Pancreas (tissue), 10 donors: ENCODE data around the gene SMYD3. TPM values are rescaled to one million over a fixed set of nuclear protein-coding genes. Genes with fewer than 3 reads are reported as not detected.

Experiments used
- ATAC-seq, 4 donors: fragments of 200-7000 bp; cut with Tn5 transposase; one replicate each; pipeline versions ENCODE4 v1.8.0 to v1.9.1; 2020; ENCODE audit warnings: mild to moderate bottlenecking in 4 of 4, moderate library complexity in 4 of 4
- DNase-seq, 6 donors: peaks; one replicate each; pipeline ENCODE4 v3.0.0-alpha.2; 2020
- FAIRE-seq: peaks from 2 replicates; lab custom pipeline; 2012; peaks lifted over from hg19 to GRCh38; lab: Jason Lieb, UNC
- H3K27ac ChIP-seq, 4 donors: fragments of 200-600 bp; sonication (generic); 1 replicate in 3 of 4; 2 replicates in 1 of 4; pipeline versions ENCODE4 v1.5.0 to v1.8.0; 2020
- H3K27me3 ChIP-seq, 4 donors: fragments of 200-600 bp; one replicate each; pipeline ENCODE4 v1.8.0; 2021
- H3K36me3 ChIP-seq, 3 donors: fragments of 200-600 bp; sonication (generic) in 1 of 3; one replicate each; pipeline versions ENCODE4 v1.5.0 to v1.8.0; 2020 to 2021
- H3K4me1 ChIP-seq, 3 donors: fragments of 200-600 bp; one replicate each; pipeline ENCODE4 v1.8.0; 2021
- H3K4me3 ChIP-seq, 4 donors: fragments of 200-600 bp; sonication (generic) in 2 of 4; one replicate each; pipeline versions ENCODE4 v1.5.0 to v1.8.0; 2020 to 2021
- H3K9me3 ChIP-seq, 4 donors: fragments of 200-600 bp; one replicate each; pipeline ENCODE4 v1.8.0; 2021
- WGBS, 2 donors: extraction: QIAGEN DNeasy Blood & Tissue Kit; methylation state at CpG; one replicate each; pipeline ENCODE4 v1.1.7; 2013; 5-methylcytosine and 5-hydroxymethylcytosine counted together
- intact Hi-C, 3 donors: fragments of 100-400 bp; cut with DNase I; formaldehyde crosslinking; loops; one replicate each; pipeline versions ENCODE4 v1.11.1 to v1.14.2; 2022
- polyA plus RNA-seq, 2 donors: library from polyadenylated mRNA; stranded (reverse); fragments of 200-250 nt; gene quantifications; one replicate each; pipeline ENCODE4 v1.2.3, GENCODE V29; 2013
- total RNA-seq, 6 donors: library from RNA; stranded (reverse); fragmentation: NEBNext Ultra II Directional in 4 of 6; extraction: Animal tissue kit (Norgen Biotek cat#: 25700) in 4 of 6; gene quantifications; one replicate each; pipeline versions ENCODE4 v1.2.1 to v1.2.4, GENCODE V29; 2021 to 2023
- TF ChIP-seq, protein P1 (sequence below), 4 donors: fragments of 200-600 bp; sonication (generic) in 3 of 4; IDR thresholded peaks; one replicate each; pipeline versions ENCODE4 v1.5.0 to v1.8.0; 2021; ENCODE audit warnings: antibody characterized with exemption in 4 of 4
- donor health status: healthy with polysubstance abuse.
- donor health status: DM: no; HTN: no; CAD: no; lungs with moderate emphysema.
- donor health status: DM: no; HTN: no; CAD: no.
- donor health status: control.
- donor health status: control.
- donor health status: Bipolar disorder and iron deficiency.
- donor health status: DM: yes; HTN: yes; CAD: no.
- donor health status: DM: no; HTN: no; CAD: no.
- donor health status: DM: no; HTN: no; CAD: no.
- donor health status: DM: yes; HTN: yes; CAD: no.

SMYD3 gene
- total and polyA plus RNA-seq, 8 donors = 4.6 to 10.5 (median 6.7) TPM

DNA sequence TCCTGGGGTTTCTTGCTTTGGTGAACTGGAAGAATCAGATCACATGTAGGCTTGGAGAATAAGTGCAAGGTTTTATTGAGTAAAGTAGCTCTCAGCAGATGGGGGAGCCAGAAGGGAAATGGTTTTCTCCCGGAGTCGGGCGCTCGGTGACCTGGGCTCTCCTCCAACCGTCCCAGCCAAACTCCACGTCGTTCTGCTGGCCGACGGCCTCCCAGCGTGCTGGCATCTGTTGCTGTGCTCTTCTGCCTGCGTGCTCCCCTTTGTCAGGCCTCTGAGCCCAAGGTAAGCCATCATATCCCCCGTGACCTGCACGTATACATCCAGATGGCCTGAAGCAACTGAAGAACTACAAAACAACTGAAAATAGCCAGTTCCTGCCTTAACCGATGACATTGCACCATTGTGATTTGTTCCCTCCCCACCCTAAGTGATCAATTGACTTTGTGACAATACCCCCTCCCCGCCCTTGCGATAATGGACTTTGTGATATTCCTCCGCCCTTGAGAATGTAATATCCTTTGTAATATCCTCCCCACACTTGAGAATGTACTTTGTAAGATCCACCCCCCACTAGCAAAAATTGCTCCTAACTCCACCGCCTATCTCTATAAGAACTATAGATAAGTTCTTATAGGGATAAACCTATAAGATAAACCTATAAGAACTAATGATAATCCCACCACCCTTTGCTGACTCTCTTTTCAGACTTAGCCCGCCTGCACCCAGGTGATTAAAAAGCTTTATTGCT, 88.3 kb downstream of the SMYD3 start:
- FAIRE-seq (no peak), ATAC-seq (no peak), DNase-seq (no peak)
- H3K36me3 ChIP-seq = no peaks in the 10 kb centered on the region
- no peak overlapping the region for H3K4me3 ChIP-seq
- intact Hi-C loops = no loop called here
- no peak overlapping the region for H3K27ac ChIP-seq
- TF ChIP-seq, protein P1, sequence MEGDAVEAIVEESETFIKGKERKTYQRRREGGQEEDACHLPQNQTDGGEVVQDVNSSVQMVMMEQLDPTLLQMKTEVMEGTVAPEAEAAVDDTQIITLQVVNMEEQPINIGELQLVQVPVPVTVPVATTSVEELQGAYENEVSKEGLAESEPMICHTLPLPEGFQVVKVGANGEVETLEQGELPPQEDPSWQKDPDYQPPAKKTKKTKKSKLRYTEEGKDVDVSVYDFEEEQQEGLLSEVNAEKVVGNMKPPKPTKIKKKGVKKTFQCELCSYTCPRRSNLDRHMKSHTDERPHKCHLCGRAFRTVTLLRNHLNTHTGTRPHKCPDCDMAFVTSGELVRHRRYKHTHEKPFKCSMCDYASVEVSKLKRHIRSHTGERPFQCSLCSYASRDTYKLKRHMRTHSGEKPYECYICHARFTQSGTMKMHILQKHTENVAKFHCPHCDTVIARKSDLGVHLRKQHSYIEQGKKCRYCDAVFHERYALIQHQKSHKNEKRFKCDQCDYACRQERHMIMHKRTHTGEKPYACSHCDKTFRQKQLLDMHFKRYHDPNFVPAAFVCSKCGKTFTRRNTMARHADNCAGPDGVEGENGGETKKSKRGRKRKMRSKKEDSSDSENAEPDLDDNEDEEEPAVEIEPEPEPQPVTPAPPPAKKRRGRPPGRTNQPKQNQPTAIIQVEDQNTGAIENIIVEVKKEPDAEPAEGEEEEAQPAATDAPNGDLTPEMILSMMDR (IDR thresholded peaks at IDR 0.05) = no peak
- H3K27me3 ChIP-seq = no peaks in the 10 kb centered on the region
- no peaks in the 10 kb centered on the region for H3K4me1 ChIP-seq
- WGBS, 2 donors = 94 to 96% methylated on average over 19 of the region's 19 CpGs
- H3K9me3 ChIP-seq = no peaks in the 10 kb centered on the region

DNA sequence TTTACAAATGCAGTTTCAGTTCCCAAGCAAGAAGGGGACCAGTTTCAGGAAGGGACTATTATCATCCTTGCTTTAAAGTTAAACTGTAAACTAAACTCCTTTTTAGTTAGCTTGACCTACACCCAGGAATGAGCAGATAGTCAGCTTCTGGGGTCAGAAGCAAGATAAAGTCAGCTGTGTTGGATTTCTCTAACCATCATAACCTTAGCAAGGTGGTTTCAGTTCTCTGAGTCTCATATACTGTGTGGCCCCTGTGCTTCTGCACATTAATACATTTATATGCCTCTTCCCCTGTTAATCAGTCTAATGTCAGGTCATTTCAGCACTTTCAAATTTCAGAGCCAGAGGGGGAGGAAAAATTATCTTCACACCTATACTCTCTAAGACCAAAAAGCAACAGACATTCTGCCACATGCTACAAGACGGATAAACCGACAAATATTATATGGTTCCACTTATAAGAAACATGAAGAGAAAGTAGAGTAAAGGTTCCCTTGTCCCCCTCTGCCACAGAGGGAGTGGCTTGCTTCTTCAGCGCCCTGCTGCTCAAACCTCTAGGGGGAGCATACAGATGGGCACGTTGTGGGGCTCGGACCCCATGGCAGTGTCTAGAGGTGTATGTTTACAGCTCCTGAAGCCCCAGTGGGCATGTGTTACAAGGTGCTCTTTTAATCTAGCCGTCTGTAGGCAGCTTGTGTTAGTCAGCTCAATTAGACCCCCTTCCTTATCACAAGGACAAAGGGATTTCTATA, 89.1 kb downstream of the SMYD3 start:
- intact Hi-C loops = no loop called here
- H3K27ac ChIP-seq = no peak overlapping the region
- no peak overlapping the region for H3K4me3 ChIP-seq
- FAIRE-seq (no peak), DNase-seq (no peak), ATAC-seq (no peak)
- H3K9me3 ChIP-seq = no peaks in the 10 kb centered on the region
- 86 to 92% methylated on average over 6 of the region's 6 CpGs for WGBS, 2 donors
- H3K36me3 ChIP-seq = no peaks in the 10 kb centered on the region
- TF ChIP-seq, protein P1 (IDR thresholded peaks at IDR 0.05) = no peak
- H3K27me3 ChIP-seq = no peaks in the 10 kb centered on the region
- H3K4me1 ChIP-seq = no peaks in the 10 kb centered on the region

DNA sequence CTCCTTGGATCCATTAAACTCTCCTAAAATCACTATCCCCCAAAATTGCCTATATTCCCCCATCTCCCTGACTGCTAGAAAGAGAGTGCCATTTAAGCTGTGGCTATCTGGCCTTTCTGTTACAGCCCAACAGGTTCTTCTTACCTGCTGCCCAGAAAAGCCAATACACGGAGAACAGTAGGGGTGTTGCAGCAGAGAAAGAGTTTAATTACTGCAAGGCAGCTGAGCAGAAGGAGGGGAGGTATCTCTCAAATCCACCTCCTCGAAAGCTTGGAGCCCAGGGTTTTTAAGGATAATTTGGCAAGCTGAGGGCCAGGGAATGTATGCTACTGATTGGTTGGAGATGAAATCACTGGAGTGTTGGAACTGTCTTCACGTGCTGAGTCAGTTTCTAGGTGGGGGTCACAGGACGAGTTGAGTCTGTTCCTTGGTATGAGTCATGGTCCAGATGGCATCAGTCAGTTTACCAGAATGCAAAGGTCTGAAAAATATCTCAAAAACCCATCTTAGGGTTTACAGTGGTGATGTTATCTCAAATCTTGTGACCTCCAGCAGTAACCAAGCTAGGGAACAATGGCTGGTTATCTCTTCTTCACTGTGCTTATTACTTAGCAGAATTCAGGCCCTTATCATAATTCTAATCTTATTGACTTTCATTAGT, 89.8 kb downstream of the SMYD3 start:
- FAIRE-seq = no peak
- no peaks in the 10 kb centered on the region for H3K9me3 ChIP-seq
- 80 to 81% methylated on average over 4 of the region's 4 CpGs for WGBS, 2 donors
- H3K4me3 ChIP-seq = no peak overlapping the region
- intact Hi-C loops = no loop called here
- TF ChIP-seq, protein P1 (IDR thresholded peaks at IDR 0.05) = no peak
- ATAC-seq = no peak
- no peaks in the 10 kb centered on the region for H3K4me1 ChIP-seq
- no peaks in the 10 kb centered on the region for H3K36me3 ChIP-seq
- no peaks in the 10 kb centered on the region for H3K27me3 ChIP-seq
- H3K27ac ChIP-seq = no peak overlapping the region
- no peak for DNase-seq

DNA sequence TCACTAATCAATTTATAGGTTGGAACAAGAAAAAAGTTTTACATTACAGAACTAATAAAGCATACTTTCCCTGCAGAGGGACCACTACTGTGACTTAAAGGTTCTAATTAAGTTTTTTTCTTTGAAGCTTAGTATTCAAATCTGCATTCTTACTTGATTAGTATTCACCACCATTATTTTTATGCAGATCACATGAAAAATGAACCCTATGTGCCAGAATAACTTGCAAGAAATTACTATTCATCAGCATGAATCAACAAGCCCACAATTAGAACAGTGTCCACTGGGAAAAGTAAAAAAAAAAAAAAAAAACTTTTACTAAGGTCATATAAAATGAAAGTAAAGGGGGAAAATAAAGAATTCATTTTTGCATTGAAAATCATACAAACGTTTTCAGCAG, 90.8 kb downstream of the SMYD3 start:
- Histone ChIP-seq H3K27me3 (no peaks in the 10 kb centered on the region), H3K9me3 (no peaks in the 10 kb centered on the region), H3K27ac (no peak overlapping the region), H3K4me3 (no peak overlapping the region), H3K4me1 (no peaks in the 10 kb centered on the region), H3K36me3 (no peaks in the 10 kb centered on the region)
- no peak for ATAC-seq
- DNase-seq = no peak
- WGBS, 2 donors = 52 to 73% methylated on average over 1 of the region's 1 CpG
- intact Hi-C loops = no loop called here
- TF ChIP-seq, protein P1 (IDR thresholded peaks at IDR 0.05) = no peak
- FAIRE-seq = no peak
